Ammon's horn (tissue), 1 donor: ENCODE measurements around the gene HOXA6.

Experiments used
- DNase-seq: peaks from one replicate; pipeline ENCODE4 v3.0.0-alpha.2; 2016; ENCODE audit warnings: low spot score

Gene HOXA6

DNA sequence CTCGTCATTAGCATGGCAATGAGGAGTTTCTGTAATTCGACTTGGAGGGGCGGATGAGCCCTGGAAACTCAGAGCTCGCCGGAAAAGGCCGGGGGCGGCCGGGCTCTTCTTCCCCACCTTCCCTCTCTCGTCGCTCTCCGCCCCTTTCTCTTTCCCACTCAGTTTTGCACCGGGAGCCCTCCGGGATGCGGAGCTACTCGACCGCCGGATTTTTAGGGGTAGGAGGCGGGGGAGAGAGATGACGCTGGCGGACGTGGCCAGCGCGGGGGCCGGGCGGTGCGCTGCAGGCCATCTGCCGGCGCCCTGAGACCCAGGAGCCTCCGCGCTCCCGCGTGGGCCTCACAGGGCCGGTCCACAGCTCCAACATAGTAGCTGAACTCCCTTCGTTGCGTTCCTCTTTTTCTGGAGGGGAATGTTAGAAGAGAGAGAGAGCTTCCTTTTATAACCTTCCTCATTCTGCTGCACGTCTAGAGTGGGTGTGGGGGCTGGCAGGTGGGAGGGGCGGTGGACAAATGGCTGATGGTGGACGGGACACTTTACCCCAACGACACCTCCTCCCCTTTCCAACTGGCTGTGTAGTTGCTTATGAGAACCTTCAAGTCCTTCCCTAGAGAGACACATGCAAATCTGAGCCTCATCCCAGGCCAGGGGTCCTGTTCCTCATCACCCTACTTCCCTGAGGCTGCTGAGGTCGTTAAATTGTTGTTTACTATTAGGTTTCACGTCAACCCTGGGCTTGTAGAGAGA lies 50.6 kb downstream of the HOXA6 start:
- DNase-seq, result peak; percentile 12

DNA sequence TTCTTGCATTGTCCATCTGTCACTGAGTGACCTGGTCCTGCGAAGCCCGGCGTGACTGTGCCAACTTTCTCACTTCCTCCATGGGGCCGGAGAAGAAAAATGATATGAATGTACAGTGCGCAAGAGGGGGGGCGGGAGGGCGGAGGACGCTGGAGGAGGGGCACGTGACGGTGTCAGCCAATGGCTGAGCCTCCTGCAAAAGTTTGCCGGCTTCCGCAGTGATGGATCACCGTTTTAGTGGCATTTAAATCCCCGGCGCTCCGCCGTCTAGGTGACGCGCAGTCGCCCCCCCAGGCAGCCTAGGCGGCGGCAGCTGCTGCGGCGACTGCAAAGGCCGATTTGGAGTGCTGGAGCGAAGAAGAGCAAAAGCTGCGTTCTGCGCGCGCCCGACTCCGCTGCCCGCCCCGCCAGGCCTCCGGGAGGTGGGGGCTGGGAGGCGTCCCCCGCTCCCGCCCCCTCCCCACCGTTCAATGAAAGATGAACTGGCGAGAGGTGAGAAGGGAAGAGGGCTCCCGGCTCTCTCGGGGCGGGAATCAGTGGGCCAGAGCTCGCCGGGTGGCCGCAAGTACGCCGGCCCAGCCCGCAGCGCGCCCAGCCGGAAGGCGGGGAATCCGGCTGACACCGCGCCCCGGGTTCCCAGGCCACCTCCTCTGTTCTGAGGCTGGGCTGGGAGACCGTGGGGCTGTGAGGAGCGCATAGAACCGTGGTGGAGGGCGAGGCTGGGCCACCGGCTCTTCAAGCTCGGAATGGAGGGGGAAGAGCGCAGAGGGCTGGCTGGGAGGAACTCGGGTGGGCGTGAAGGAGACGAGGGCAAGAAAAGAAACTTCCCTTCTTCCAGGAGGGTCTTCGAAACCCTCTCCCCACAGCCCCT lies 51.4 kb downstream of the HOXA6 start, which contains the start of gene HOXA1:
TSS of gene HOXA1 (minus strand) at position 104 of the 871 bp plus-strand sequence. CDS start at position 16, 88 bp downstream.
- peak; percentile 23 for DNase-seq
